DMS 273 treated with DMSO at 0.1 percent for 48 hours (cell line): ENCODE results near the gene ANKRD33.

Experiments
- DNase-seq: peaks from one replicate; lab custom pipeline; 2025; lab: John Stamatoyannopoulos, UW

The ANKRD33 gene

GRCh38 chr12:51860986-51861385, 26.9 kb upstream of the ANKRD33 start:
- DNase-seq: no peak

GRCh38 chr12:51862947-51863346, 25.0 kb upstream of the ANKRD33 start:
- DNase-seq: no peak

GRCh38 chr12:51863363-51863932, 24.5 kb upstream of the ANKRD33 start:
- DNase-seq: no peak

GRCh38 chr12:51863933-51864832, 23.7 kb upstream of the ANKRD33 start:
- DNase-seq: no peak

- no peak for DNase-seq
These were observed 22.9 kb upstream of the ANKRD33 start for GRCh38 chr12:51864833-51865670.

GRCh38 chr12:51865757-51866270, 22.1 kb upstream of the ANKRD33 start:
- no peak for DNase-seq

GRCh38 chr12:51866324-51866723, 21.6 kb upstream of the ANKRD33 start:
- no peak for DNase-seq

- DNase-seq: no peak
These were observed 21.1 kb upstream of the ANKRD33 start for GRCh38 chr12:51866762-51867161.

GRCh38 chr12:51867371-51867770, 20.5 kb upstream of the ANKRD33 start:
- no peak for DNase-seq

GRCh38 chr12:51867796-51868428, 20.0 kb upstream of the ANKRD33 start:
- DNase-seq: no peak

- no peak for DNase-seq
These were observed 18.9 kb upstream of the ANKRD33 start for GRCh38 chr12:51868821-51869495.

GRCh38 chr12:51869496-51869865, 18.4 kb upstream of the ANKRD33 start:
- DNase-seq: no peak

- DNase-seq: no peak
These were observed 18.0 kb upstream of the ANKRD33 start for GRCh38 chr12:51869931-51870330.

GRCh38 chr12:51870504-51870903, 17.4 kb upstream of the ANKRD33 start:
- DNase-seq: no peak

- no peak for DNase-seq
These were observed 16.8 kb upstream of the ANKRD33 start for GRCh38 chr12:51871126-51871525.

- DNase-seq: no peak
These were observed 15.8 kb upstream of the ANKRD33 start for GRCh38 chr12:51871918-51872688.

- no peak for DNase-seq
These were observed 15.3 kb upstream of the ANKRD33 start for GRCh38 chr12:51872689-51872981.

GRCh38 chr12:51873251-51873994, 14.5 kb upstream of the ANKRD33 start:
- no peak for DNase-seq

- peak; percentile 42 for DNase-seq
These were observed 13.9 kb upstream of the ANKRD33 start for GRCh38 chr12:51874000-51874399.

GRCh38 chr12:51874486-51874885, 13.4 kb upstream of the ANKRD33 start:
- DNase-seq: no peak
